ENCODE results near the gene IQGAP1. TPM values are rescaled to one million over a fixed set of nuclear protein-coding genes. Genes with fewer than 3 reads are reported as not detected.
"Not testable (repeated sequence)": the region's sequence is repeated elsewhere in the genome, so short reads cannot be mapped to it uniquely, and the experiment has no call there.

The IQGAP1 gene
- total RNA-seq, 4 donors from 2014 or later, result 206 to 448 (median 215) TPM

GRCh38 chr15:90411176-90411575, 23.1 kb downstream of the IQGAP1 start:
- Histone ChIP-seq H3K4me3 (no peak overlapping the region), H3K36me3 (no peaks in the 10 kb centered on the region), H3K27ac (peak overlapping the region; percentile 89), H3K27me3 (no peaks in the 10 kb centered on the region), H3K9me3 (no peaks in the 10 kb centered on the region), H3K4me1 (peaks cover 78% of the 10 kb centered on the region)
- no peak for DNase-seq (ENCODE audit: low spot score in 2 of 2)
- TF ChIP-seq POLR2A (IDR thresholded peaks at IDR 0.05), result no peak
- TF ChIP-seq, protein P1, sequence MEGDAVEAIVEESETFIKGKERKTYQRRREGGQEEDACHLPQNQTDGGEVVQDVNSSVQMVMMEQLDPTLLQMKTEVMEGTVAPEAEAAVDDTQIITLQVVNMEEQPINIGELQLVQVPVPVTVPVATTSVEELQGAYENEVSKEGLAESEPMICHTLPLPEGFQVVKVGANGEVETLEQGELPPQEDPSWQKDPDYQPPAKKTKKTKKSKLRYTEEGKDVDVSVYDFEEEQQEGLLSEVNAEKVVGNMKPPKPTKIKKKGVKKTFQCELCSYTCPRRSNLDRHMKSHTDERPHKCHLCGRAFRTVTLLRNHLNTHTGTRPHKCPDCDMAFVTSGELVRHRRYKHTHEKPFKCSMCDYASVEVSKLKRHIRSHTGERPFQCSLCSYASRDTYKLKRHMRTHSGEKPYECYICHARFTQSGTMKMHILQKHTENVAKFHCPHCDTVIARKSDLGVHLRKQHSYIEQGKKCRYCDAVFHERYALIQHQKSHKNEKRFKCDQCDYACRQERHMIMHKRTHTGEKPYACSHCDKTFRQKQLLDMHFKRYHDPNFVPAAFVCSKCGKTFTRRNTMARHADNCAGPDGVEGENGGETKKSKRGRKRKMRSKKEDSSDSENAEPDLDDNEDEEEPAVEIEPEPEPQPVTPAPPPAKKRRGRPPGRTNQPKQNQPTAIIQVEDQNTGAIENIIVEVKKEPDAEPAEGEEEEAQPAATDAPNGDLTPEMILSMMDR (IDR thresholded peaks at IDR 0.05), result no peak
- no peak for TF ChIP-seq EP300 (IDR thresholded peaks at IDR 0.05)
- TF ChIP-seq POLR2AphosphoS5 (IDR thresholded peaks at IDR 0.05), result no peak
- 69% methylated on average over 2 of the region's 2 CpGs for WGBS

- WGBS, result 24% methylated on average over 3 of the region's 3 CpGs
- Histone ChIP-seq H3K4me3 (peak overlapping the region; percentile 28), H3K4me1 (peaks cover 64% of the 10 kb centered on the region)
Observed at GRCh38 chr15:90412356-90413194, 24.5 kb downstream of the IQGAP1 start.

GRCh38 chr15:90413411-90414379, 25.7 kb downstream of the IQGAP1 start:
- H3K4me3 ChIP-seq, result peak overlapping the region; percentile 28
- peak overlapping the region; percentile 89 for H3K27ac ChIP-seq
- no peaks in the 10 kb centered on the region for H3K27me3 ChIP-seq
- no peaks in the 10 kb centered on the region for H3K9me3 ChIP-seq
- 42% methylated on average over 10 of the region's 10 CpGs for WGBS
- peaks cover 55% of the 10 kb centered on the region for H3K4me1 ChIP-seq
- TF ChIP-seq EP300 (IDR thresholded peaks at IDR 0.05) (no peak), POLR2A (IDR thresholded peaks at IDR 0.05) (no peak), POLR2AphosphoS5 (IDR thresholded peaks at IDR 0.05) (no peak)
- TF ChIP-seq, protein P1 (IDR thresholded peaks at IDR 0.05), result no peak
- no peak for DNase-seq (ENCODE audit: low spot score in 2 of 2)
- H3K36me3 ChIP-seq, result no peaks in the 10 kb centered on the region

More at GRCh38 chr15:90412356-90413194, 24.5 kb downstream of the IQGAP1 start:
- no peaks in the 10 kb centered on the region for H3K27me3 ChIP-seq
- H3K27ac ChIP-seq, result peak overlapping the region; percentile 89
- peak in 1 of 3 donors; percentile 59 for TF ChIP-seq POLR2AphosphoS5 (IDR thresholded peaks at IDR 0.05)
- TF ChIP-seq EP300 (IDR thresholded peaks at IDR 0.05), result no peak
- H3K36me3 ChIP-seq, result no peaks in the 10 kb centered on the region
- no peaks in the 10 kb centered on the region for H3K9me3 ChIP-seq
- no peak for DNase-seq (ENCODE audit: low spot score in 2 of 2)

GRCh38 chr15:90414408-90415028, 26.5 kb downstream of the IQGAP1 start:
- WGBS, result 56% methylated on average over 9 of the region's 9 CpGs
- H3K4me1 ChIP-seq, result peaks cover 61% of the 10 kb centered on the region
- H3K36me3 ChIP-seq, result no peaks in the 10 kb centered on the region
- TF ChIP-seq POLR2AphosphoS5 (IDR thresholded peaks at IDR 0.05) (no peak), POLR2A (IDR thresholded peaks at IDR 0.05) (no peak), EP300 (IDR thresholded peaks at IDR 0.05) (no peak)
- TF ChIP-seq, protein P1 (IDR thresholded peaks at IDR 0.05), result no peak
- no peak for DNase-seq (ENCODE audit: low spot score in 2 of 2)
- no peaks in the 10 kb centered on the region for H3K9me3 ChIP-seq
- H3K27ac ChIP-seq, result peak overlapping the region; percentile 89
- H3K4me3 ChIP-seq, result no peak overlapping the region
- no peaks in the 10 kb centered on the region for H3K27me3 ChIP-seq

GRCh38 chr15:90416052-90416451, 28.0 kb downstream of the IQGAP1 start:
- not testable (repeated sequence) for H3K27me3 ChIP-seq; DNase-seq (ENCODE audit: low spot score in 2 of 2); H3K9me3 ChIP-seq; H3K36me3 ChIP-seq; H3K27ac ChIP-seq; H3K4me3 ChIP-seq
- WGBS, result 93% methylated on average over 5 of the region's 5 CpGs
- peaks cover 74% of the 10 kb centered on the region for H3K4me1 ChIP-seq

All from suprapubic skin (tissue), 4 donors.